Measurements from ENCODE around the gene STPG3.

- TF ChIP-seq POLR2AphosphoS5 (IDR thresholded peaks at IDR 0.05) (no peak), CTCF (IDR thresholded peaks at IDR 0.05) (no peak), EP300 (IDR thresholded peaks at IDR 0.05) (no peak), POLR2A (IDR thresholded peaks at IDR 0.05) (no peak)
Observed at GRCh38 chr9:137295849-137296669, 45.0 kb downstream of the STPG3 start.
